Astrocyte (in vitro differentiated cells and primary cell): ENCODE measurements around the gene MIEF1.

Source experiments
- EZH2 ChIP-seq: IDR thresholded peaks from 2 replicates; pipeline ENCODE4 v1.6.1; 2012; ENCODE audit warnings: mild to moderate bottlenecking, low read length, inconsistent platforms; ENCODE audit not compliant: insufficient read depth
- TF ChIP-seq, protein P1 (sequence below): IDR thresholded peaks from 2 replicates; pipeline ENCODE4 v1.5.1; 2011; ENCODE audit warnings: low read depth, mild to moderate bottlenecking, inconsistent platforms, low read length, moderate library complexity; ENCODE audit not compliant: insufficient read depth

DNA sequence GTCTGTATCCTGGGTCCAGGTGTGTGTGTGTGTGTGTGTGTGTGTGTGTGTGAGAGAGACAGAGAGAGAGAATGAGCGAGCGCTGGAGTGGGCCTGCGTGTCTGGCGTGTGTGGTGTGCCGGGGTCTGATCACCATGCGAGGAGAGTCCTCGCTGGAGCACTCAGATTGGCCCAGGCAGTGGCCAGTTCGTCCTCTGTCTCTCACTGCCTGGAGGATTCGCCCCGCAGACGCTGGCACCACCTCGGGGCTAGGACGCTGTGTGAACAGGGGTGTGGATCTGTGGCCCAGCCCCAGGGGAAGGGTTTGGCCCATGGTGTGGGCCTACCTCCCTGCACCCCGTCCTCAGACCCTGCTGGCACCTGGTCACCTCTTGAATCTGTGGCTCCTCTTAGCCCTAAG, 56.9 kb downstream of the MIEF1 start:
- TF ChIP-seq, protein P1, sequence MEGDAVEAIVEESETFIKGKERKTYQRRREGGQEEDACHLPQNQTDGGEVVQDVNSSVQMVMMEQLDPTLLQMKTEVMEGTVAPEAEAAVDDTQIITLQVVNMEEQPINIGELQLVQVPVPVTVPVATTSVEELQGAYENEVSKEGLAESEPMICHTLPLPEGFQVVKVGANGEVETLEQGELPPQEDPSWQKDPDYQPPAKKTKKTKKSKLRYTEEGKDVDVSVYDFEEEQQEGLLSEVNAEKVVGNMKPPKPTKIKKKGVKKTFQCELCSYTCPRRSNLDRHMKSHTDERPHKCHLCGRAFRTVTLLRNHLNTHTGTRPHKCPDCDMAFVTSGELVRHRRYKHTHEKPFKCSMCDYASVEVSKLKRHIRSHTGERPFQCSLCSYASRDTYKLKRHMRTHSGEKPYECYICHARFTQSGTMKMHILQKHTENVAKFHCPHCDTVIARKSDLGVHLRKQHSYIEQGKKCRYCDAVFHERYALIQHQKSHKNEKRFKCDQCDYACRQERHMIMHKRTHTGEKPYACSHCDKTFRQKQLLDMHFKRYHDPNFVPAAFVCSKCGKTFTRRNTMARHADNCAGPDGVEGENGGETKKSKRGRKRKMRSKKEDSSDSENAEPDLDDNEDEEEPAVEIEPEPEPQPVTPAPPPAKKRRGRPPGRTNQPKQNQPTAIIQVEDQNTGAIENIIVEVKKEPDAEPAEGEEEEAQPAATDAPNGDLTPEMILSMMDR: no peak
- no peak for TF ChIP-seq EZH2
